HG03025 (cell line): Measurements from ENCODE around the gene CYP26A1.

Experiments used
- ATAC-seq: cut with Tn5 transposase; IDR thresholded peaks from one replicate; pipeline ENCODE4 v1.9.1; 2021; ENCODE audit warnings: mild to moderate bottlenecking, moderate library complexity; ENCODE audit not compliant: unreplicated experiment, low FRiP score

CYP26A1 gene

DNA sequence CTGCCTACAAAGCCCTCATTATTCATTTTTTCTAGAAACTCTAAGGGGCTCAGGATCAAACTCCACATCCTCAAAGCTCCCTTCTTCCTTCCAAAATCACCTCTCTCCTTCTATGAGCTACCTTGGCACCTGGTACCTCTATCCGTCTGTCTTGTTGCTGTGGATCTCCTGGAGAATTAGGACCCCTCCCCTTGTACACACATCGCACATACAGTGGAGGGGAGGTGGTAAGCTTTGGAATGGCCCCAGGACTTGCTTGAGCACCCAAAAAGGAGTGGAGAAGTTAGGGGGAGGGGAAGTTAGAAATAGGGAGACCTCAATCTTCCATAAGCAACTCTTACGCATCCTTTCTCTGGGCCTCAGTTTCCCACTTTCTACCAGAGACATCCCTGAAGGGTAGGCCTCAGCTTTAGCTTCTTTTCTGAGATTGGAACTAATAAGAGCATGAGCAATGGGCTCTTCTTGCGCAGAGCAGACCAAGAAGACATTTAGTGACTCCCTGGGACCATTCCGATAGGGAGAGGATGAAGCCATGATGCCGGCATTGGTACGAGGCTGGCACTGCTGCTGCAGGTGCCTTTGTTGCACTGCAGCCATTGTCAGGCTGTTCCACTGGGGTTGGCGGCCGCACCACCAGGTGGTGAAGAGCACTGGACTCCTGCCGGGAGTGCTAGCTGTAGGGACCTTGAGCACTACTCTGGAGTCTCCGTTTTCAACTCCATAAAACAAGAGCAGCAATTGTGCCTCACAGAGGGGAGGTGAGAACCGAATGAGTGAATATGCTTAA is 8.6 kb upstream of the CYP26A1 start:
- ATAC-seq: no peak

GRCh38 chr10:93065675-93066543 is 7.8 kb upstream of the CYP26A1 start:
- no peak for ATAC-seq

DNA sequence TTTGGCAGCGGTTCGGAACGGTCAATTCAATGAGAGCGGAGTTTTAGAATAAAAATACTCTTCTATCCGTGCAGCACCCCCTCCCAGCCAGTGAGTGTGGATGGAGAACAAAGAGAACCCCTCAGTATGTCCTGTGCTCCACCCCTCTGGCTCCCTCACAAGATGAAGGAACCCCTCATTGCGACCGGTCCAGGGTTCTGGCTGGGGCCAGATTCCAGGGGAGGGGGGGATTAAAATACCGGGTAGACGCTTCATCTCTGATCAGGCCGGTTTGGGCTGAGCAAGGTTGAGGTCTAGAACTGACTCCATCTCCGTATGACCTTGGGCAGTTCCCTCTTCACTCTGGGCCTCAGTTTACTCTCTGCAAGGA is 7.2 kb upstream of the CYP26A1 start:
- ATAC-seq: no peak

- no peak for ATAC-seq
Observed at GRCh38 chr10:93067443-93068365, 6.0 kb upstream of the CYP26A1 start.

DNA sequence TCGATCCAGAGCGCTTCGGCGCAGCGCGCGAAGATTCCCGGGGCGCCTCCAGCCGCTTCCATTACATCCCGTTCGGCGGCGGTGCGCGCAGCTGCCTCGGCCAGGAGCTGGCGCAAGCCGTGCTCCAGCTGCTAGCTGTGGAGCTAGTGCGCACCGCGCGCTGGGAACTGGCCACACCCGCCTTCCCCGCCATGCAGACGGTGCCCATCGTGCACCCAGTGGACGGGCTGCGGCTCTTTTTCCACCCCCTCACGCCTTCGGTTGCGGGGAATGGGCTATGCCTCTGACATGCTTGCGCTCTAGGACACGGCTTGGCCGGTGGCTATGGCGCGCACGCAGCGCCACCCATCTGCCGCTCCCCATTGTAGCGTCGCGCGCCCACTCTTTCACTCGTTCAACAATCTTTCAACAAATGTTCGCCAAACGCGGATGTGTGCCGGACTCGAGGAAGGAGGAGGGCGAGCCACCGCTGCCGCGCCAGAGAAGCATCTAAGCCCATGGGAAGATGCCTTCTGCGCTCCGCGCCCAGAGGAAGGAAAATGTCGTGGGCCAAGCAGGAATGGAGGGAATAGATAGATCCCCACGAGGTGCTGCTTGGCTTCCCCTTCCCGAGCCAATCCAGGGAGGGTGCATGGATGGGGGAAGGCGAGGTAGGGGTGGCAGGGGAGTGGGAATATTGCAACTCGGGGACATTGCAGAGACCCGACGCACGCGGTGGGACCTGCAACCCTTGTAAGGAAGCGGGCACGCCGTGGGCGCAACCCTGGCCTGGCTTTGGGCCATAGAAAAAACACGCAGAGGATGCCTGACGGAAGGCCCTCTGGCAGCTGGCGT is 5.1 kb upstream of the CYP26A1 start:
- no peak for ATAC-seq

GRCh38 chr10:93069245-93069561 is 4.5 kb upstream of the CYP26A1 start:
- no peak for ATAC-seq

- ATAC-seq: no peak
Observed at GRCh38 chr10:93070378-93071176, 3.1 kb upstream of the CYP26A1 start.

GRCh38 chr10:93071177-93071472 is 2.6 kb upstream of the CYP26A1 start:
- no peak for ATAC-seq

DNA sequence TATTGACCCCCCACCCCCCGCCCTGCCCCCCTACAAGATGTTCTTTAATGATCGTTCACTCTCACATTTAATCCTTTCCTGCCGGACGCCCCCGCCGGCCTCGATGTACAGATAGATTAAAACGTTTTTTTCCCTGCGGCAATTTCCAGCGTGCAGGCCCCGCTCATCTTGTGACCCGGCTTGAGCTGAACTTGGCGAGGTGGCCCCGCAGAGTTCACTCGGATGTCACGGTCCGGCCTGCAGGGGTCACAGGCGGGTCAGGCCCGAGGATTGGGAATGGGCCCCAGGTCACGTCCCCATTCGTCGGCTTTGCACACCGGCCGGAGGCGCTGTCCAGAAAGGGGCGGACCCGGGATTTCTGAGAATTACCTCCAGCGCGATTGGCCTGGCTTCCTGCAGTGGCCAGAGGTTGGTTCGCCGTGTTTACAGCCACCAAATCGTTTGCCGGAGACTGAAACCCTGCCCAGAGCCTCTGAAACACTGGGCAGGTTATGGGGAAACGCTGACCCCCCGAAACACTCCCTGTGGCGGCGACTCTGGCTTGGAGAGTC is 1.9 kb upstream of the CYP26A1 start:
- ATAC-seq: no peak

- no peak for ATAC-seq
Observed at GRCh38 chr10:93072225-93072712, 1.4 kb upstream of the CYP26A1 start.

DNA sequence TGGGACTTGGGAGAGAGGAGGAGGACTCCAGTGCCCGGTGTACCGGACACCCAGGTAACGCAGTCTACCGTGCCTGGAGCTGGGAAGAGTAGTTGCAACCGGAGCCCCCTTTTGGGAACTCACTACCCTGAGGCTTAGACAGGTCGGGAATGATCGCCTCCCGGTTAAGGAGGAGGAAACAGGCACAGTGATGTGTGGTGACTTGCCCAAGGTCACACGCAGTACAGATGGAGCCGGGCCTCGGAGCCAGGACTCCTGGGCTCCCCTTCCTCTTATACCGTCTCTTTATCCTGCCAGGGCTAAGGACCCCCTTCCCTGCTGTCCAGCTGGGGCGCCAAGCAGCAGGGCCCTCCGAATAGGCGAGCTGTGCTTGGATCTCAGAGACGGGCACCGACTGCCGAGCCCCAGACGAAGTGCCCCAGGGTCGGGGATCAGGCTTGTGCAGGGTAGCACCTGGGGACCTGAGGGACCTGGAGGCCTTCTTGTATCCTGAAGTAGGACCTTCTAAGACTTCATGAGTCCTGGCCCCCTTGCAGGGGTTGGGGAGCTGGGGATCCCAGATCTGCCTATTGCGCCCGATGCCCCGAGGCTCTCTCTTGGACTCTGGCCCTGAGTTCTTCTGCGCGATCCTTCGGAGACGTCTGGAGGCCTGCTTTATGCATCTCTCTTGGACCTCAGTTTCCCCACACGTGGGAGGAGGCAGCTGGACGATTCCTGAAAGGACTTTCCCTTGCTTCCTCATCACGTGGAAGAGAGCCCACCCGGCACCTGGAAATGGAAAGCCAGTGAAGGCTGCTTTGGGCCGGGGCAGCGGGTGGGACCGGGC is 767 bp upstream of the CYP26A1 start:
- ATAC-seq: no peak

GRCh38 chr10:93074147-93074596 is 479 bp downstream of the CYP26A1 start:
- no peak for ATAC-seq

DNA sequence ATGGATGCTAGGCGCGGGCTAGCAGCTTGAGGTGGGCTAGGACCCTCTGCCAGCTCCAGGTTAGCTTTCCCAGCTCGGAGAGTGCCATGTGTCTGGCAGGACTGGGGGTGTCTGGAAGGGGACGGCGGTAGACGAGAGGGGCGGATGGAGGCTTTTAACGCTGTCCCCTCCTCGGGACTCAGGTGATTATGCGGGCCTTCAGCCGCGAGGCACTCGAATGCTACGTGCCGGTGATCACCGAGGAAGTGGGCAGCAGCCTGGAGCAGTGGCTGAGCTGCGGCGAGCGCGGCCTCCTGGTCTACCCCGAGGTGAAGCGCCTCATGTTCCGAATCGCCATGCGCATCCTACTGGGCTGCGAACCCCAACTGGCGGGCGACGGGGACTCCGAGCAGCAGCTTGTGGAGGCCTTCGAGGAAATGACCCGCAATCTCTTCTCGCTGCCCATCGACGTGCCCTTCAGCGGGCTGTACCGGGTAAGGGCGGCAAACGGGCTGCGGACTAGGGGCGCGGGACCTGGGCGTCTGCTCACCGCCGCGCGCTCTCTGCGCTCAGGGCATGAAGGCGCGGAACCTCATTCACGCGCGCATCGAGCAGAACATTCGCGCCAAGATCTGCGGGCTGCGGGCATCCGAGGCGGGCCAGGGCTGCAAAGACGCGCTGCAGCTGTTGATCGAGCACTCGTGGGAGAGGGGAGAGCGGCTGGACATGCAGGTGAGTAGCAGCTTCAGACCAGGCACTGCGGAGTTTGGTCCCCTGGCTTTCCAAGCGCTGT is 1.1 kb downstream of the CYP26A1 start:
- ATAC-seq: no peak

DNA sequence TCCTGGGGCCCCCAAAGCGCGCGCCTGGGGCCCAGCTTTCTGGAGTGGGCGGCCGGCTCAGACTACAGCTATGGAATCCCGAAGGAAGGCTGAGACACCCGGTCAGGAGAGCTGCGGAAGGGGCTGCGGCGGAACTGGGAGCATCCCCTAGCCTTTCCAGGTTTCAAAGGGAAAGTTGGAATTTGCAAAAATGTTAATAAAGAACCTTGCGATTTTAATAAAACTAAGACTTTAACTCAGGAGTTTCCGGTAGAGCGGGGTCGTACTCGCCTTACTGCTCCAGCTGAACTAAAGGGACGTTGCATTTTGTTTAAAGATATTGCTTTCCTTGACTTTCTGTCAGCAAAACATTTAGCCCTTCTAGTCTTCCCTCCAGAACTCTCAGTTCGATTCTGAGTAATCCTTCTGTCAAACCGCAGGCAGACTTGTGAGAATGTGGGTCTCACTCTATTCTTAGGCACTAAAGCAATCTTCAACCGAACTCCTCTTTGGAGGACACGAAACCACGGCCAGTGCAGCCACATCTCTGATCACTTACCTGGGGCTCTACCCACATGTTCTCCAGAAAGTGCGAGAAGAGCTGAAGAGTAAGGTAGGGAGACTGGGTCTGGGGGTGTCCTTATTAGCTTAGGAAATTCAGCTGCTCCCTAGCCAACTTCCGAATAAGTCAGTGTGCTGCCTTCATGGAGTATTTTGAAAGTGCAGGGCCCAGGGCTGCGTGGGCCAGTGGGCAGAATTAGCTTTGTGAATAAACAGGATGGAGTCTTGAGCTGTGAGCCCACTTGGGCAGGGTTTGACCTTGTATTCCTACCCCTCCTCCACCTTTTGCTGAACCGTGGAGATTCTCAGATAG is 1.9 kb downstream of the CYP26A1 start:
- ATAC-seq: no peak

GRCh38 chr10:93076871-93077270 is 3.2 kb downstream of the CYP26A1 start:
- ATAC-seq: no peak

DNA sequence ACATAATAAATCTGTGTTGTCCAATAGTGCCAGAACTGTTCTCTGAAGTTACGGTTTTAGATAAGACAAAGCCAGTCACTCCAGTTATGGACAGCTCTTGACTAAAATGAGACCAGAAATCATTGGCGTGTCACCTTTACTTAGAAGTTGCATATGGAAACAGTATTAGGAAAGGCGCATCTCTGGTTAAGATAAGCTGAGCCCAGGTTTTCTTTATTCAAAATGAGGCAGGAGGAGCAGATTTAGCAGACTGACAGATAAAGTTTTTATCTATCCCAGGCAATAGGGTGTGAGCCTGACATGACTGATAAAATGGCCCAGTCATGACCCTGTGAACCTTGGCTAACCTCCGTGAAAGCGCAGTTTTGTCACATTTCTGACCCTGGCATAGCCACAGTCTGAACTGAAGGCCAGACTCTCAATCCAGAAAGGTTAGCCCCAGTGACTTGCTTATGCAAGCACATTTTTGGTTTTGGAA is 4.2 kb downstream of the CYP26A1 start:
- ATAC-seq: no peak
